Activated CD8-positive, alpha-beta memory T cell treated with anti-CD3 and anti-CD28 coated beads for 36 hours (primary cell): Measurements from ENCODE around the gene VTI1A. TPM values are rescaled to one million over a fixed set of nuclear protein-coding genes. Genes with fewer than 3 reads are reported as not detected.

Experiments used
- CTCF ChIA-PET: fragments of 350-600 bp; sonication (Branson Sonifier 250); formaldehyde crosslinking; loops from one replicate; lab custom pipeline; 2021; ENCODE audit warnings: antibody characterized with exemption; lab: Charles Lee
- POLR2A ChIA-PET: fragments of 350-600 bp; sonication (Branson Sonifier 250); formaldehyde crosslinking; loops from one replicate; lab custom pipeline; 2021; ENCODE audit warnings: antibody characterized with exemption; lab: Charles Lee
- total RNA-seq, 2 experiments: library from RNA; stranded (reverse); gene quantifications; one replicate each; pipeline ENCODE4 v1.2.3, GENCODE V29; 2021

Gene VTI1A
- total RNA-seq, 2 experiments from 2014 or later = 35.5 to 37.8 TPM

DNA sequence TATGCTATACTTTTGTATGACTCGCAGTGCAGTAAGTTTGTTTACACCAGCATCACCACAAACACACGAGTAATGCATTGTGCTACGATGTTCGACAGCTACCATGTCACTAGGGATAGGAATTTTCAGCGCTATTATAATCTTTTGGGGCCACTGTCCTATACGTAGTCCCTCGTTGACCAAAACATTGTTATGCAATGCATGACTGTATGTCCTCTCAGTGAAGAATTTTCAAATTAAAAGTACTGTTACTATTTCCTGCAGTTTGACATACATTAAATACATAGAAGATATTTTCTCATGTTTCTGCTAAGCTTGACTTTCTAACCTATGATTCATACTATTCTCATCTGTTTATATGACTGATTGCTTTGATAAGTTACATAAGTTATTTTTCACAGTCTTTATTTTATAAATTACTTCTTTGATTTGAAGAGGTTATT lies 203.6 kb downstream of the VTI1A start:
- CTCF ChIA-PET = no interaction called here

DNA sequence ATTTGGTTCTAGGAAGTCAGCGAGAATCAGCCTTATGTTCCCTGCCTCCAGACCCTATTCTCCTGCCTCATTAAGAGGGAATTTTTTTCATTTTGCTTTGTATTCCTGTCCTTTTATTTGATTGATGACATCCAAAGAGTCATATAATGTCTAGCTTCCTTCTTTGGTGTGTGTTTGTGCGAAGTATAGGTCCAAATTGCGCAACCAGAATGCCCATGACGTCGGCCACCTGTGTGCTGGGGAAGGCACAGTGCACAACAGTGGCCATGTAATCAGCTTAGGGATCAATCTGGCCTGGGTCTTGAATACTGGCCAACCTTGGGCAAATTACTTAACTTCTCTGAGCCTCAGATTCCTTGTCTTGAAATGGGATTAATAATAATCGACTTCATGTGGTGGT lies 206.2 kb downstream of the VTI1A start:
- CTCF ChIA-PET = no interaction called here

More for the DNA sequence above, 203.6 kb downstream of the VTI1A start:
- POLR2A ChIA-PET = no interaction called here

DNA sequence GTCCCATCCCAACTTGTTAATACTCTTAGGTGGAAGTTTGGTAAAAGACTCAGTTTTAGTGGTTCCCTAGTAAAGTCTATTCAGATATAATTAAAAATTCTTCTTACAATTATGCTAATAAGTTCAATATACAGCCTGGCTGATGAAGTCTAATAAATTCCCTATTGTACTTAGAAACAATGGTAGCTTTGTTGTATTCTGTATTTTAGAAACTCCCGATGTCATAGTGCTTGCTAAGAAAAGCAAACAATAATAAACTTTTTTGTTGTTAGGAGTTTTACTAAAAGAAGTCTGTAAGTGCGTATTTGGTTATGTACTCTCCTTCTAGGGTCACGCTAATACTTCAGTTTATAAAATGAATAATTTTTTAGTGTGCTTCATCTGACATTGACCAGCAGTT lies 206.8 kb downstream of the VTI1A start:
- ChIA-PET POLR2A (no interaction called here), CTCF (no interaction called here)

More for the DNA sequence above, 206.2 kb downstream of the VTI1A start:
- POLR2A ChIA-PET = no interaction called here

DNA sequence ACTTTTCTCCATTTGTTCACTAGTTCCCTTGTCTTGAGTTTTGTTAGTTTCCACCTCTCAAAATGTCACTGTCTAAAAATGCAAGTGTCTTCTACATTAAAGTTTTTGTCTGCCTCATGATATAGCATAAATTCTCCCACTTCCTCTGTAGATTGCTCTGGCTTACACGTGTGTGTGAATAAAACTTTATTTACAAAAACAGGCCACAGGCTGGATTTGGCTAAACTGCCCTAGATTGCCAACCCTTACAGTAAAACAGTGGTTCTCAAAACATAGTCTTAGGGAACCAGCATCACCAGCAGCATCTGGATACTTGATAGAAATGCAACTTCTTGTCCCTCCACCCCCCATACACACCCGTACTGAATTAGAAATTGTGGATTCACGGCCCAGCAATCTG lies 207.8 kb downstream of the VTI1A start:
- CTCF ChIA-PET = no interaction called here
- POLR2A ChIA-PET = no interaction called here

DNA sequence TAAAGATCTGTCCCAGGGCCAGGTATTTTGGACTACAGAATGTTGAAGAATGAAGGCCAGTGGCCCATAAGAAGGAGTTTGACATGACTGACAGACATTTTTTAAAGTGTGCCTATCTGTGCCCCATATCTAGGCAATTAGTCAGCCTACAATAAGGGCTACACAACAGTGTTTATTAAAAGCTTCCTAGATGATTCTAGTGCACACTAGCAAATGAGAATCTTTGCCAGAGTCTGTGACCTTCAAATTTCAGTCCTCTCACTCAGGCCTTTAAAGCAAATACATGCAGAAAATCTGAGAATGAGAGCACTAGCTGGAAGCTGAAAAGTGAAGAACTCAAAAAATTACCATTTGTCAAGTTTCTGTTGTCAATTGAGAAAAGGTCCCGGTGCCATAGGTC lies 208.7 kb downstream of the VTI1A start:
- POLR2A ChIA-PET = no interaction called here
- CTCF ChIA-PET = no interaction called here

DNA sequence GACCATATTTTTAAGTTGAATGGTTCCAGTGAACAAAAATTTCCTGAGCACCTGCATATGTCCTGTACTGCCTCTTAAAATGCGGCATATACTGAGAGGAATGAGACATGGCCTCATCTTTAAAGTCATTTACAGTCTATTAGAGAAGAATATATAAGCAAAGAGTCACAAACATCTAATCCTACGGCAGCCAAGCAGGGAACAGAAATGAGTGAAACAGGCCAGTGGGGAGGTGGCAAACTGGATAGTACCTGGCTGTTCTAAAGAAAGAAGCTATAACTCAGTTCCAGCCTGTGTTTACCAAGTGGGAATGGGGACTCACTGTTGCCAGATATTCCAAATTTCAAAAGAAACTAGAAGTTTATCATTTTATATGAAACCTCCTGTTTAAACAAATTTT lies 211.4 kb downstream of the VTI1A start:
- ChIA-PET CTCF (no interaction called here), POLR2A (no interaction called here)

DNA sequence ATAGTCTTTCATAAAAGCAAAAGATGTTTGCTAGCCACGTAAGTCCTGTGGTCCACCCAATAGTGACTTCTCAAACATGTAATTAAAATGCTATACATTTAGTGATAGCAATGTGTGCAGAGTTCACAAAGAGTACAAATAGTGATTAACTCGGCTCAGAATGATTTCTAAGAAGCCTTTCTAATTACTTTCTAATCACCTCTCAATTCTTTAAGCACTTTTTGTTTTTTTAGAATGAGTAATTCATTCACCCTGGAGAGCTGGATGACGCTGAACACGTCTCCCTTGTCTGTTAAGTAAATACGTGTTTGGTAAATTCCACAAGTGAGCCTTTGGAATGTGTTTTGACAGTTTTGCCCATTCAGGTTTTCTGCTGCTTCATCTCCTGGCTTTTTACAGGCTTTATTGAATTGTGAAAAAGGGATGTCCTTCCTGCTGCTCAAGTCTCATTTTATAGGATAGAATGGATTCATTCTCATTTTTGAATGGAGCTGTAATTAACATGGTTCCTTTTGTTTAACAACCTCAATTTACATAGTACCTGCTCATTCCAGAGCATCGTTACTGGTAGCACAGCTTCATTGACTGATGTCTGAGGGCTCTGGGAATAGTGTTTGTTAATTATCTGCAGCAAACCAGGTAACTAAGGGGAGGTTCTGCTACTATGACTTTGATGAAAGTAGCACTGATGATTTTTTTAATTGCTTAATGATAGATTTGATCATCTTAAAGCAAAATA lies 212.1 kb downstream of the VTI1A start:
- ChIA-PET CTCF (no interaction called here), POLR2A (no interaction called here)

DNA sequence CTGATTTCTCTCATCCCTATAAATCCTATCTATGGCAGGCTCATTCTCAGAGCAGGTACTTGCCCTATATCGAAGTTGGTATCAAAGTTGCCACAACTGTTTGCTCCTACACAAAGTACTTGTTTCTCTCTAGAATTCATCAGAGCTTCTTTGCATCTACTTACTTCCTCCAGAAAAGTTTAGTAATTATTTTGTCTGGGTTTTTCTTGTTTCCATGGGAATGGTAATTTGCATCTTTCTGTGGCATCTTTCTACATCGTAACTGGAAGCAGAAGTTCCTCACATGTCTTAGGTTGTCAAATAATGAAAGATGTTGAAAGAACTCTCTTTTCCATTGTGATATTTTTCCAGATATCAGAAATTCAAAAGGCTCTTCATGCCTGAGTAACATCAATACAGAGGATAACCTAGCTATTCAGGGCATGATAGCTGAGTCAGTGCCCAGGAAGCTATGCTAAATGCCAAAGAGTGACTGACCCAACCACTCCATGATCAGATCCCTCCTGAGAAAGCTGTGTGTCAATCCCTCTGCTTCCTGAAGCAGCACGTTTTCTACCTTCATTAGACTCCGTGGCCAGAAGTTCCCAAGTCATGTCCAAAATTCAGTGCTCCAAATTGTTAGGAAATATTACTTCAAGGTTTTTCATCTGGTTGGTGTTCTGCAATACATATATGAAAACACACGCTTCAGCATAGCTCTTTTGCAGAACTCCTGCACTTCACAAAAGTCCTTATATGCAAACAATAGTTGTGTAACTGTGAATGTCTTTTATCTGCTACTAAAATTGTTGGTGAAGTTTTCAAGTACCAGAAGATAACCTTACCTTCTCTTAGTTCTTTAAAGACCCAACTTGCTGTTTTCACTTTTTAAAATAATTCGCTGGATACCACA lies 216.5 kb downstream of the VTI1A start:
- ChIA-PET CTCF (no interaction called here), POLR2A (no interaction called here)

DNA sequence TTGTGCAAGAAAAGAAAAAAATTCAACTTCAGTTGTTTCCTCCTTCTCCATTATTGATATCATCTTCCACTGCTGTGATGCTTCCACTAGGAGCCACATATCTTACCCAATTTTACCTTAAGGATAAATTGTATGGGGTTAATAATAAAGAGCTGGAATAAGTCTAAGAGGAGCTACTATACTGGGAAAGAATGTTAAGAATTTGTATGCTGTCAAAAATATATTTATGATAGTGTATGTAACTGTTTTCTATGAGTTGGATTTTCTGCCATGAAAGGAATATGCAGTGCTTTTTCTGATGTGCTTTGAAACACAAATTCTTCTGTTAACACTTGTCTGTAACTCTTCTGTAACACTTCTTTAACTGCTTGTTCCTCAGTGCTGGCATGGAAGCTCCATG lies 219.1 kb downstream of the VTI1A start:
- CTCF ChIA-PET = interaction anchor here (0.5 kb wide), 1 partner anchor 718 kb away, joined by 4 read pairs; no protein-coding TSS in a partner anchor
- POLR2A ChIA-PET = no interaction called here

DNA sequence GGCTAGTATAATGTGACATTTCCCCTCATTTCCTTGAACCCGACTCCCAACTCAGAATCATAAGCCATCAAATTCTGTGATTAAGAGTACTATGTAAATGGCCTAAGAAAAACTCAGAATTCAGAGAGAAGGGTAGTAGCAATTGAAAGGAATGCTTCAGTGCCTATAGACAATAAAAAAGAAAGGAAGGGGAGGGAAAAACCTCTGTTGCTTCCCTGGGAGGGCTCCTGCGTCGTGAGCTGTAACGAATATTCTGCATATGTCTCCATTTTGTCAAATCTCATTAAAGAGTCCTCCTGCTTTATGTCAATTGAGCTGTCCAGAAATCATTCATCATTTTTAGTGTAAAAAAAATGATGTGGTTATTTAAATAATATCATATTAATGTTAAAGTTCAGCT lies 223.0 kb downstream of the VTI1A start:
- ChIA-PET POLR2A (no interaction called here), CTCF (no interaction called here)

DNA sequence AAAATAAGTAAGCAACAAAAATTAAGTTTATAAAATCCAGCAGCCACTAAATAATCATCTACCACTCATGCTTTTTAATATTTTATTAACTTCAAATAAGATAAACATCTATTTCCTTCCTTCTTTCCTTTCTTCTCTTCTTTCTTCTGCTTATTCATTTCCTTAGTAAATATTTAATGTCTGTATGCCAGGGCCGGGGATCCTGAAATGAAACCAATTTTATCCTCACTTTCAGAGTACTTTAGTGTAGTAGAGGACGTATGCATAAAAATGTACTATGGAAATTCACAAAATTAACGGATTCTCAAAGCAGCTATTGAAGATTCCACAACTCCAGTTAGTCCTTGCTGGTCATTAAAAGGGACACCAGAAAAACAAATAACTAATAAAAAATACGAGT lies 224.7 kb downstream of the VTI1A start:
- ChIA-PET POLR2A (no interaction called here), CTCF (no interaction called here)

DNA sequence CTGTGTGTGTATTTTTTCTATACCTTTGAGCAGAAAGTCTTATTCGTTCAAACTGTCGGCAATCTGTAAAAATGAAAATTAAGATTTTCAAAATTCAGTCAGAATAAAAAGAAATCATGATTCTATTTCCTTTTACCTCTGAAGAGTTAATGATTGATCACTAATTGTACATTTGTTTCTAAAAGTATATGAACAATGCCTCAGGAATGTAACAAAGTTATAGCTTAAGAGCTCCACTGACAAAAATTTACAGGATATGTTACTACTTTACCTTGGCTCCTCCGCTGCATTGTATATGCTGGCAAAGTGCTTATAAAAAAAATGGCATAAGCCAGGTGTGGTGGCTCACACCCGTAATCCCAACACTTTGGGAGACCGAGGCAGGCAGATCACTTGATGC lies 225.7 kb downstream of the VTI1A start:
- ChIA-PET POLR2A (no interaction called here), CTCF (interaction anchor here (0.7 kb wide), 2 partner anchors 957 to 1836 kb away, joined by 3 read pairs; no protein-coding TSS in a partner anchor)

DNA sequence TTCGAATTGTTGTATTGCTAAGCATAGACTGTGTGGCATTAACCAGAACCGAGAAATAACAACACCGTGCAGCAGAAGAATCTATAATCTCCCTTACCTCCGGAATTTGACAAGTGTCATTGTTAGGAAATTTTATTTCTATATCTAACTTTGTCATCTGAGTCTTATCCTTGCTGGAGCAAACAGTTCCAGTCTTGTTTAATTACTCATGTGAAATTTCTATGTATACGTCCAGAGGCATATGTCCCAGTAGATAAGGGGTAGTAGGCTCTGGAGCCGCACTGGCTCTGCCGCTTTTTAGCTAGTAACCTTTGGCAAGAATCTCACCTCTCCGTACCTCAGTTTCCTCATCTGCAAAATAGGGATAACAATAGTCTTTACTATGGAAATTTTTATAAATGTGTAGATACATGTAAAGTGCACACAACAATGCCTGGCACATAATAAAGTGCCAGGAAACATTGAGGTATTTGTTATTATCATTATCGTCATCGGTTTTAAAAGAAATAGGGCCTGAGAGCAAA lies 228.6 kb downstream of the VTI1A start:
- ChIA-PET POLR2A (no interaction called here), CTCF (no interaction called here)

DNA sequence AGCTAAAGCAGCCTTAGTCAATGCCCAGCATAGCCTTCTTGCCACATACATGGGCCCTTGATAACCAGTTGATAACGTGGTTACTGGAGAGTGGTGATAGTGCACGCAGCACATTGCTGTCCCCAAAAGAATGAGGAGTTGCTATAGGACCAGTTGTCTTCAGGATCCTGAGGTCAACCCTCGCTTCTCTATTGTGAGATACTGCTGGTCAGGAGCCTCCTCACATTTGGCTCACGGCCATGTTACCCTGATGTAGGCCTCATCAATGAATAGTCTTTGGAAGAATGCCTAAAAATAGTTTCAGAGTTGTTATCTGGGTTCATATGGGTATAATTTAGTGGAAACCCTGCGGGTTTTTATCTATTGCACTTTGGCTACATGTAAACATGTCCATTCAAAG lies 230.7 kb downstream of the VTI1A start:
- CTCF ChIA-PET = no interaction called here
- POLR2A ChIA-PET = no interaction called here

DNA sequence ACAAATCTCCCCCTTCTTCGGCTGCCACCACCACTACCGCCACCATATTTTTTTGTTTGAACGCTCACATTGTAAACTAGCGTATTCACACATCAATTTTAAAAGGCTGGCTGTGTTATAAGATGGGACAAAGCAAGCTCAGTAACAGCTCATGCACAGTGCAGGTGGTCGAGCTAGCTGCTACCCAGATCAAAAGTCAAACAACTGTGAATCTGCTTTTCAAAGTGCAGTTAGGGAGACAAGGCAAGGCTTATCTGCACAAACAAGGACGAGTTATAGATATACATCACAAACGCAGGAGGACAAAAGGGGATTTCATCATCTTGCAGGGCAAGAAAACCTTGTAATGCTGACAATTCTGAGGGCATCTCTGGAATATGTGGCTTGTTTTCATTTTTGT lies 231.6 kb downstream of the VTI1A start:
- ChIA-PET POLR2A (no interaction called here), CTCF (interaction anchor here (0.7 kb wide), 1 partner anchor 17 kb away, joined by 3 read pairs; no protein-coding TSS in a partner anchor)

DNA sequence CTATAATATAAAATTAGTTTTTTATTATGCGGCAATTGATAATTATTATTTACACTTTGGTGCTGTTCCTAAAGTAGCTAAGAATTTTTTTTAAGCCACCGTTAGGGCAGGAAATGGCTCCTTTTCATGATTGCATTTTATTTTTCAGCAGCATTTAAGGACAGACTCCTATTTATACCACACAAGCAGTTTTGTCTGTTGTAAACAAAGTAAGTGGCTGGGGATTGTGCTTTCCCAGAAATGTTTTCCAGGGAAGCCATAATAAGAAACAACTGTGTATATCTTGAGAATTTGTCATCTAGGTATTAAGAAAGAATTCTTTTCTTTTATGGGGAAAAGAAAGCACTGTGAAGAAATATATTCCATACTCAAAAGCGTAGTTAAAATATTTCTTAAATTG lies 232.0 kb downstream of the VTI1A start:
- CTCF ChIA-PET = interaction anchor here (0.7 kb wide), 1 partner anchor 17 kb away, joined by 3 read pairs; no protein-coding TSS in a partner anchor
- POLR2A ChIA-PET = no interaction called here

DNA sequence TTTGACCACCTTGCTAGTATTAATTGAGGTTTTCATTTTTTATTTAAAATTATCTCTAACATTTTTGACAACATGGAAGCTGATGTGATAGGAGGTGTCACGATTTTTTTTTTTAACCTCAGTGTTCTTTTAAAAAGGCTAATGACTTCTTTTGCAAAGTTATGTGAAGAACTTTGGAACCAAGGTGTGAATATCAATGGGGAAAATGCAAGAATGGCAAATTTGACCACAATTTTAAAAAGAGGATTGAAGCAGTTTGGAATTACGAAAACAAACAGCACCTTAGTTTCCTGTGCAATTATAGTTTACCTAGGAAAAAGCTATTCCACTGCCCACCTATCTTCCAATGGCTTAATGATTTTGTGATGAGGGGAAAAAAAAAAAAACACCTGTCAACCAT lies 232.4 kb downstream of the VTI1A start:
- ChIA-PET POLR2A (no interaction called here), CTCF (no interaction called here)

DNA sequence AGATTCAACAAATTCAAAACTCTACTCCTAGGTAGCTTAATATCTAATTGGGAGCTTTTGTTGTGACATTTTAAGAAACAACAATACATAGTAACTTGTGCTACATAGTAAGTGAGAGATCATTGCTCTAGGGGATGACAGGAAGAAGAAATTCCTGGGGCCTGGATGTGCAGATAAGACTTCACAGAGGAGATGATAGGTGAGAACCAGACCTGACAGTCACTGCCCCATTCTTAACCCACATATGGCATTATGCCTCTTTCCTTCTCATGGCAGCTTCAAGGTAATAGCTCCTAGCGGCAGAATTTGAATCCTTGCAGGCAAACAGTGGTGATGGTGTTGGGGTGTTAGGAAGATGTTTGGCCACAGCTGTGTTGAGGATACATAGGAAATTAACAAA lies 233.6 kb downstream of the VTI1A start:
- ChIA-PET POLR2A (interaction anchor here (0.7 kb wide), 1 partner anchor 139 kb away, joined by 3 read pairs; no protein-coding TSS in a partner anchor), CTCF (no interaction called here)

DNA sequence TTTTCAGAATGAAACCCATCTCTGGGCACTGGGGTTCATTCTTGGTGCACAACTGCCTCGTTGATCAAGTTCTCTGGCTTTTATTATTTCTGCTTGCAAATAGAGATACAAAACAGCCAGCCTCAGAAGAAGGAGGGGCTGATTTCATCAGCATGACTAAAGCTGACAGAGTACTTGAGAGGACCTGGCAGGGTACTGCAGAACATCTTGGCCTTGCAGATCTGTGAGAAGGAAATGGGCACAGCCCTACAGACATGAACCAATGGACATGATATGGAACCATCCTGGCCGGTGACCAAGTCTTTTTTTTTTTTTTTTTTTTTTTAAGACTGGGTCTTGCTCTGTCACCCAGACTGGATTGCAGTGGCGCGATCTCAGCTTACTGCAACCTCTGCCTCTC lies 240.6 kb downstream of the VTI1A start:
- CTCF ChIA-PET = interaction anchor here (0.7 kb wide), 1 partner anchor 842 kb away, joined by 3 read pairs; no protein-coding TSS in a partner anchor
- POLR2A ChIA-PET = interaction anchor here (0.7 kb wide), 1 partner anchor 118 kb away, joined by 3 read pairs; no protein-coding TSS in a partner anchor
